GM19372 (cell line): ENCODE measurements around the gene TP53BP1.

Experiments
- ATAC-seq: cut with Tn5 transposase; IDR thresholded peaks from one replicate; pipeline ENCODE4 v1.9.1; 2021; ENCODE audit warnings: mild to moderate bottlenecking, low read depth, moderate library complexity; ENCODE audit not compliant: unreplicated experiment

TP53BP1 gene

DNA sequence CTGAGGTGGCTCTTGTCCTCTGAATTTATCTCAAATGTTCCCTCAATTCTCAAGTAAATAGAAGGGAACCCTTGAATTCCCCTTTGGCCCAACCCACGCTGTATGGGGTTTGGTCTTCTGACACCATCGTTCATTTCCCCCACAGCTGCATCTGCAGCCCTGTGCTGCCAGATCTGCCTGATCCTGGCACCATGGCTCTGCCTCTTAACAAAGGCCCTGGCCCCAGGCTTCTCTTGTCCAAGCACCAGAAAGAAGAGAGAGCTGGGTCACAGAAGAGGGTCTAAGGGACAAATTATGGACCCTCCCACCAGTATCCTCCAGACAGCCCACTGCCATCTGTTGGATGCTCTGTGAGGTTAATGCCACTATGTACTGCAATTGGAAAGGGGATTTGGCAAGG, 26.2 kb upstream of the TP53BP1 start:
- ATAC-seq: no peak

DNA sequence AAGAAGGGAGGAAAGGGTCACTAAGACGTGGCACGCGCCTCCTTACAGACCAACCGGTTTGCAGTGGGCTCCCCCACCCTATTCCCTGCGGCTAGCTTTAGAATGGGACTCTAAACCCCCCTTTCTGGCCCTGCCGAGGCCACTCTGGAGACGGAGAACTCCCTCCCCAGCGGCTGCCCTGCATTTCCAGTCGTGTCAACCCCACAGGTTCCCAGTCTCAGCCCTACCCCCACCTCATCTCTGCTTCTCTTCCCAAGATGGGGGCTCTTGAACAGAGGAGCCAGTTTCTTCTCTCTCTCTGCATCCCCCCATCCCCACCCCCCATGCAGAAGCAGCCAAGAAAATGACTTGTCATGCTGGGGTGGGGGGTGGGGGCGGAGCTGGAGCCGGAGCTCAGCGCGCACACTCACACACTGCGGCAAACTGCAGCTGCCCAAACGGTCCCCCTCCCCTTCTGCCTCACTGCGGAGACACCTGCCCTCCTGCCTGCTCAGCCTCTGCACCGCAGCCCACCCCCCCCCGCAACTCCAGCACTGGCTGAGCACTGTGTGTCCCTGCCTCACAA, 25.3 kb upstream of the TP53BP1 start:
- no peak for ATAC-seq

DNA sequence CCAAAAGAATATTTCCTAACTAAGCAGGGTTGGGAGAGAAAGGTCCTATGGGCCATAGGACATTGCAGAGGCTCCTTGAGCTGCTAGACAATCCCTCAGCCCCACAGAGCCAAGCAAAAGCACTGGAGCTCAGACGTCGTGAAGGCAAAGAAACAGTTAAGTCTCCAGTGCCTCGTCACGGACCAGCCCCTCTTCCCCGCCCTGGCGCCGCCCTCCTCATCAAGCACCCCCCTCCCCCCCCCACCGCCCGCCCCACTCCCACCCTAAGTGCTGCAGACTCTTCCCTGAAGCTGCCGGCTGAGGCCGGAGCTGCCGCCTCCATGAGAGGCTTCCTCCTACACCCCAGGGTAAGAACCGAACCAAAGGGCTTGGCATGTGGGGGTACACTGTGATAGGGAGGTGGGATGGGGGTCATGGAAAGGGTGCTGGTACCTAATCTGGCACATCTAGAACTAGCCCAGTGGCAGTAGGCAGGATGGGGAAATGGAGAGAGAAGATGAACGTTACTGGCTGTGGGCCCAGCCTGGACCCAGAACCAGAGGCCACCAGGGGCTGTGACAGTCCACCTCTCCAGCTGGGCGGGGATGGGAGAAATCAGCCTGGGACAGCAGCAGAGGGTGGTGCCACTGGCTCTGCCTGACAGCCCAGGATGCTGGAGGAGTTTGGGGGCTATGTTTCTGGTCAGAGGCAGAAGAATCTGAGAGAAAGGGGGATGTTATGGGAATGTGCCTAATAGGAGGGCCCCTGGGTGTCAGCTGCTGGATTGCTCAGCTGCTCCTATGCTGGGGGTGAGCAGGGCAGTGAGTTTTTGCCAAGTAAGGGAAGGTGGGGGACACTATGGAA, 24.6 kb upstream of the TP53BP1 start, which contains the start of gene MAP1A:
Gene MAP1A, plus strand, starts transcription at position 255 of the 843 bp plus-strand sequence. CDS start 3,866 bp downstream, outside the sequence.
- ATAC-seq: no peak

DNA sequence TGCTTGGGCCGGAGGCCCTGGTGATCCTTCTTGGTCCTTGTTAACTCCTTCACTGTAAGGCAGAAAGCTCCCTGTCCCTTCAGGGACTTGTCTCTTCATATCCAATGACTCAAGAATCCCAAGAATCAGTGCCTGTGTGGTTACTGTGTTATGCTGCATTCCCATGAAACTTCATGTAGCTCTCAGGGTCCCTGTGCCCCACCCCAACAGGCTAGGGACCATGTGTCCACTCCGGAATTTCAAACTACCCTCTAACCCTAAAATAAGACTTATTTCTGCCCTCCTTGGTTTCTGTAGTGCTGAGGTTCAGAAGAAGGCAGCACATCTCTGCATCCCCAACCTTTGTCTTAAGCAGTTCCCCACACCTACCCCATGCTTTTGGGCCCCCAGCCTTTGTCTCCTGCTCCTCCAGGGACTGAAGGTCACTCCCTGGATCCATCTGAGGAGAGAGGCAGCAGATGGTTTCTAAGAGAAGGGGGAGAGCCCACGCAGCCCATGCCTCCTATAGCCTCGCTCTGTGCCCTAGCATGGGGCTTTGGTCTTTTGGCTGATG, 23.9 kb upstream of the TP53BP1 start:
- ATAC-seq: no peak

DNA sequence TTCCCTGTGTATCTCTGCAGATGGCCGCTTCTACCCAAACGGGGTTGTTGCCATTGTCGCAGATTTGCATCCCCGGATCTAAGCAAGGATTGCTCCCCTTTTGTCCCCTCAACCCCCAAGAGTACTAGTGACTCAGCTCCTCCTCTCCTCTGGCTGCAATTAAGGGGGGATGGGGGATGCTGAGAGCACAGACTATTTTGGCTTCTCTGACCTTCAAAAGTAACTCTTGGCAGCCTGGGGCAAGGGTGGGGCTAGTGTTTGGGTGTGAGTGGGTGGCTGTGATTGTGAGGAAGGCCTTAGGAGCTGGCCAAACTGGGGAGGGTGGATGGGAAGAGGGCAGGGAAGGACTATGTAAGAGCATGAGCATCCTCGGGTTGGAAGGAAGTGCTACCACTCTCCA, 23.2 kb upstream of the TP53BP1 start:
- no peak for ATAC-seq

DNA sequence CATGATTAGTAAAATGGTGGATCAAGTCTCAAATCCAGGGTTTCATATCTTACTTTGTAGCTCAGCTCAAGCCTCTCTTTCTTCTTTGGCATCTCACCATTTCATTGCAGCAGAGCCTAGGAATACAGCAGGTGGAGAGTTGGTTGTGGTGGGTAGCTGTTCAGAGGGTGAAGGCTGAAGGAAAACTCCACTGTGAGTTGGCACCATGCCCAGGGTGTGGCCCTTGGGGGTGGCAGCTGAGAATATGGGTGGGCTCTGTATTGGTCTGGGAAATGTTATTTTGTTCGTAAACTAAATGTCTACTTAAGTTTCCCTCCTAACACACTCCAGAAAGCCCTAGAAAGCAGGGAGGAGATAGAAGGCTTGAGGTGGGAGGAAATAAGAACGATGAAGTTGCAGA, 22.8 kb upstream of the TP53BP1 start:
- no peak for ATAC-seq

DNA sequence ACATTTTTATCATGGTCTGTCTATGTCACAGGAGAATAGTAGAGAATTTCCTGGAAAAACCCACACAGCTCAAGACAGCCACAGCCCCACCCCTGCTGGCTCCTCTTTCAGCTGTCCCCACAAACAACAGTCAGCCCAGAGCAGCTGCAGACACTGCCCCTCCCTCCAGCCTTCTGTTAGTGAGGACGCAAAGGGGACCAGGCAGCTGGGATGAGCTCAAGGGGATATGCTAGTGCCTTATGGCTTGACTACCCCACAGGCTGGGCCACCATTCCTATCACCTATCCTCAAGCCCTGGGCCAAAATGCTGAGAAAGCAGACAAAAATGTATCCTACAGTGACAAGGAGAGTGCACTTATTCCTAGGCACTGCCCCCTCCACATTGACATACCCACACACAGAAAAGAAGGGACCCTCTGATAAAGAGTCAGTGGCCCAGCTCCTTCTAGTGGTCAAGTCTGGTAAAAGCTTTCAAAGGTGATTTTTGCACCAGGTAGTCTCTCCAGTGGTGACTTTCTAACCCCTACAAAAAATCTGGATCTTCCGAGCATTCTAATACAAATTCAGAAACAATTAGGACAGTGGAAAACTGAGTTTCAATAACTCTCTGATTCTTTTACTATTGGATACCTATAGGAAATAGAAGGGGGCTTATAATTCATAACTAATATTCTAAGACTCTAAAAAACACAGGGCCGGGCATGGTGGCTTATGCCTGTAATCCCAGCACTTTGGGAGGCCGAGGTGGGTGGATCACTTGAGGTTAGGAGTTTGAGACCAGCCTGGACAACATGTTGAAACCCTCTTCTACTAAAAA, 21.5 kb upstream of the TP53BP1 start:
- ATAC-seq: no peak

DNA sequence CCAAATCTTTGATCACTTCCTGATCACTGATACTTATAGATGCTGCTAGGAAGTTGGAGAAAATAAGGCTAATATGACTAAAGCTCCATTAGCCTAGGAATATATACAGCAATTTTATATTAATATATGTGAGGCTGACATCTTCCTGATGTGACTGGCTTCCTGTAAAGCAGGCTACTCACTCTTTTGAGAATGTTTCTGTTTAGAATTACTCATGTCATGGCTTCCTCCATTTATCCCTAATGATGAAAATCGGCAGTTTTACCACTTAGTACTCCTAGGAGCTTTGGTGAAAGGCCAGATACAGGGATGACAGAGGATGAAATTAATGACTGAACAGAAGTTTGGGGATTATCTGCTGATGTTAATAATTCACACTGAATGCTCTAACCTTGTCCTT, 20.6 kb upstream of the TP53BP1 start:
- ATAC-seq: no peak

DNA sequence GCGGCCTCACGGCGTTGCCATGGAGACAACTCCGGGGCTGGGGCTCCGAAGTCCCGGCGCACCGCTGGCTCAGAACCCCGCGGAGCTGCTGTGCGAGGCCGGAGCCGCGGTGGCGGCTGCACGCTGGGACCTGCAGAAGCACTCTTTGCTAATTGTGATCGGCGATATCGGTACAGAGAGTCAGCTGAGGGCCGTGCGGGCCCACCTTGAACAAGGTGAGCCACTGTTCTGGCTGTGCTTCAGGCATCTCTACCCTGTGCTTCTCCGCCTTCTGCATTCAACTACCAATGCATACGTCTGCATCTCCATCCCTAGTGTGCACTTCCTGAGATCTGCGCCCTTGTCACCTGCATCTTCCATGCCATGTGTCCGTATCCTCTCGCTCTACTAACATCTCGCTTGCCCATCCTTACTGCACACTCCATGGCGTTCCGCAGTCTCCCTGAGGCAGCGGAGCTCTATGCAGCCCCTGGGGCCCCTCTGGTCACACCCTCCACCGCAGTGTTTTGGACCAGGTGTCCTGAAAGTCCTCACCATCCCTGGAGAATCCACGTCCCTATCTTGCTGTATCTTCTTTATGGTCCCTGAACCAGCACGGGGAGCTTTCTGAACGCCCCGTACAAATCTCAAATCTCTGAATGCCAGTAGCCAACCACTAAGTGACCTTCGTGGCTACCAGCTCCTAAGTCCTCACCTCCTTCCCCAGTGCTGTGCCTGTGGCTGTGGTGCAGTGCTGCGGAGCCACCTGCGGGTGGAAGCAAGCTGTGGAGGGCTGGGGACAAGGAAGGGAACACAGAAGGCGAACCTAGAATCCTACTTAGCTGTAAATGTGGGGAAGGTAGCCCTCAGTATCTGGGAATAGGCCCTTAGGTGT, 18.3 kb upstream of the TP53BP1 start:
- ATAC-seq: no peak

DNA sequence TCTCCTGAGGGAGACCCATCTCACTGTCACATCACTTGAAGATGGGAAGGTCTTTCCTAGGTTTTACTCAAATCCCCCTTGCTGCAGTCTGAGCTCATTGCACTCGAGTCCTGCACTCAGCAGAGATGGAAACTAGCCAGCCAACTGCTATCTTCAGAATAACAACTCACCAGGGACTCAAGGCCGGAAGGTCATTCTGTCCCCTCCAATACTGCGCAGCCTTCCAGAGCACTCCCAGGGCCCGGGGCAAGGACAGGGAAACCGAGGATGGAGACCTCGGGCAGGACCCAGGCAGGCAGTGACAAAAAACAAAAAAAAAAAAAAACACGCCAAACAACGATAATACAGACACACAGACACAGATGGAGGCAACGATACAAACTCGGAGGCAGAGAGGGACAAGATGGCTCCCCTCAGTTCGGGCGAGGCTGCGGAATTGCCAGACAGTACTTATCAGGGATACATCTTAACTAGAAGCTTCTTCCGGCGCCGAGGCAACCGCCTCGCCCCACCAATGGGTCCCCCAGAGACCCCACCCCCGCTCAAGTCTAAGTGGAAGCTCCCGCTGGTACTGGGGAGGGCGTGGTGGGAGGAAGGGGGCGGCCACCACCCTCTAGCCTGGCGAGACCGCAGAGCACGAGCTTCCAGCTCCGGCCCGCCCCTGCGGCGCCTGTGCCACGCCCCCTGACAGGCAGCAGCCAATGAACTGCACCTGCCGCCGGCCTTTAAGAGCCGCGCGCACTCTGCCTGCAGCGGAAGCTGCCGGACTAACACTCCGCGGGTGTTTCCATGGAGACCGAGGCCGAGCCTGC, 17.4 kb upstream of the TP53BP1 start:
- peak; percentile 98 for ATAC-seq

DNA sequence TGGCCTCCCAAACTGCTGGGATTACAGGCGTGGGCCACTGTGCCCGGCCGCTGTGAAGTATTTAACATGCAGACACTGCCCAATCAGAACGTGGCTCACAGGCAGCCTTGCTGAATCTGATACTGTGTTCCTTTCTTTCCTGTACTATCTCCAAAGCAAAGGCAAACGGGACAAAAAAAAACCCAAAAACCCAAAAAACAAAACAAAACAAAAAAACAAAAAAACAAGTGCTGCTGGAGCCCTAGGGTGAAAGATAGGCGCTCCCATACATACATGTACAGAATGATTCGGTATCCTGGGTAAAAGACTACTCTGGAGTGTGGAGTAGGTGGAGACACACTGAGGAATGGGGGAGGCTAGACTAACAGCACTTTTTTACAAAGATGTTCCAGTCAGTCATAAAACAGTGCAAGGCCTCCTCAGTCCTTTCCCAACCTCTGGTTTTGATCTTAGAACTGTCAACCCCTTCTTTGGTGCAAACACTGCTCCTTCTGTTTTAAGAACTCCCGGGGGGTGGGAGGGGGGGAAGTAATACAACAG, 16.8 kb upstream of the TP53BP1 start:
- no peak for ATAC-seq

DNA sequence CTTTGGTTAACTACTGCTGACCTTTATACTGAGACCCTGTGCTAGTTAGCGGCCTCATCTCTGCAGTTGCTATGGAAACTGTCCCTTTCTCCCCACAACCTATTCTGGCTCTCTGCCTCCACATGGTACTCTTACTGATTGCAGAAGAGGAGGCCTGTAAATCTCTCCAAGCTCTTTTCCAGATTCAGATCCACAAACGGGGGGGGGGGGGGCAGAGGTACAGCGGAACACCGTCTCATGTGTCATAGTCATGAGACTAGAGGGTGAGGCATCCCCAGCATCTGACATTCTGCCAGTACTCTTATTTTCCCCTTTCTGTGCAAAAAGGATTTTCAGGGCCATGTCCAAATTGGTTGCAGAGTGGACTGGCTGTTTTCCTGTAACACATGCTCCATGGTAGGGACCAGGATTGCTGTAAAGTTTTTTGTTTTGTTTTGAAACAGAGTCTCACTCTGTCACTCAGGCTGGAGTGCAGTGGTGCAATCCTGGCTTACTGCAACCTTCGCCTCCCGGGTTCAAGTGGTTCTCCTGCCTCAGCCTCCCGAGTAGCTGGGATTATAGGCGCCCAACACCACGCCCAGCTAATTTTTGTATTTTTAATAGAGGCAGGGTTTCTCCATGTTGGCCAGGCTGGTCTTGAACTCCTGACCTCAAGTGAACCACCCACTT, 16.2 kb upstream of the TP53BP1 start:
- no peak for ATAC-seq

DNA sequence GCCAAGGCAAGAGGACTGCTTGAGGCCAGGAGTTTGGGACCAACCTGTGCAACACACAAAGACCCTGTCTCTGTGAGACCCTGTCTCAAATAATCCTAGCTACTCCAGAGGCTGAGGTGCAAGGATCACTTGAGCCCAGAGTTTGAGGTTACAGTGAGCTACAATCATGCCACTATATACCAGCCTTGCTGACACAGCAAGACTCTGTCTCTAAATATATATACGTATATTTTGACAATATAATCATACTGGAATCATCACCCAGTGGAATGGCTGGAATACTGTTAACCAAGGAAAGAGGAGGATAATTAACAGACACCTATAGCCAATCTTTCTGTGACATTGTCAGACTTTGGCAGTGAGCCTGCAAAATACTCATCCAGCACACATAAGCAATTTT, 15.5 kb upstream of the TP53BP1 start:
- ATAC-seq: no peak

DNA sequence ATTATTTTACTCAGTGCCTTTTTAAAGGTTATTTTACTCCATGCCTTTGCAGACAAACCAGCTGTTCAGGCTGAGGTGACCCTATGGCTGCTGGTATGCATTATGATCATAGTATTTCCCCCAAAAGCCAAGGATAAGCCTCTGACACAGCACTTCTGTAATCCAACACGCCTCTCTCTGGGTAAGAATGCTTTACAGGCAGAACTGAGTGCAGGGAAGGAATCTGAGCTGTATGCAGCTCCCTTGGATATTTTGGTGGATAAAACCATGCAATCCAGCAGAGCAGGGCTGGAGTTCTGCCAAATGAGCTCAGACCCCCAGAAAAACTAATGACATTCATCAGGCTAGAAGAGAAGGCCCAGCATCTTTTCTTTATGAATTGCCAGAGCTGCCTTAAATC, 12.8 kb upstream of the TP53BP1 start:
- no peak for ATAC-seq

DNA sequence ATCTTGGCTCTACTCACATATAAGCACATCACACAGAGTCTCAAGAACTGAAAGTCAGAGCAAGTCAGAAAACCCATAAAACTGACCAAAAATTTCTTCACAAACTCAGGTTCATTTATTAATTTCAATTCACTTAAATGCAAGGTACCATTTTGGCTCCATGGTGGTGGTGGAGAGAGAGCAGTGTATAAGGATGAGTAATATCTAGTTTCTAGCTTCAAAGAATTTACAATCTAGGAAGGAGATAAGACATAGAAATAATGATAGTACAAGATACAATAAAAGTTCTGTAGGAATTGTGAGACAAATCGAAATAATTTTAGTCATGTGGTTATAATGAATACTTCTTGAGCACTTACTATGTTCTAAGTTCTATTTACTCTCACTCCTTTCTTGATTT, 6.7 kb upstream of the TP53BP1 start:
- ATAC-seq: no peak

DNA sequence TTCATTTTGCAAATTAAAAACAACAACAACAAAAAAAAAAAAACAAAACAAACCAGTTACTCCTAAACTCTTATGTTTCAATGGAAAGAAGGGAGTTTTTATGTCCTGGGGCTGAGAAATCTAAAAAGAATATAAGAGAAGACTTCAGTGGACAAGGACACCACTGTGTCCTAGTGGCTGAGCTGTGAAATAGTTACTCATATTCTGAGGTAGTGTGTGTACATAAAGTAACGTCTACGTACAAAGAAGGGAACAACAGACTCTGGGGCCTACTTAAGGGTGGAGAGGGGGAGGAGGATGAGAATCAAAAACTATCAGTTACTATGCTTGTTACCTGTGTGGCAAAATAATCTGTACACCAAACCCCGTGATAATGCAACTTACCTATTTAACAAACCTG, 6.0 kb upstream of the TP53BP1 start:
- no peak for ATAC-seq

DNA sequence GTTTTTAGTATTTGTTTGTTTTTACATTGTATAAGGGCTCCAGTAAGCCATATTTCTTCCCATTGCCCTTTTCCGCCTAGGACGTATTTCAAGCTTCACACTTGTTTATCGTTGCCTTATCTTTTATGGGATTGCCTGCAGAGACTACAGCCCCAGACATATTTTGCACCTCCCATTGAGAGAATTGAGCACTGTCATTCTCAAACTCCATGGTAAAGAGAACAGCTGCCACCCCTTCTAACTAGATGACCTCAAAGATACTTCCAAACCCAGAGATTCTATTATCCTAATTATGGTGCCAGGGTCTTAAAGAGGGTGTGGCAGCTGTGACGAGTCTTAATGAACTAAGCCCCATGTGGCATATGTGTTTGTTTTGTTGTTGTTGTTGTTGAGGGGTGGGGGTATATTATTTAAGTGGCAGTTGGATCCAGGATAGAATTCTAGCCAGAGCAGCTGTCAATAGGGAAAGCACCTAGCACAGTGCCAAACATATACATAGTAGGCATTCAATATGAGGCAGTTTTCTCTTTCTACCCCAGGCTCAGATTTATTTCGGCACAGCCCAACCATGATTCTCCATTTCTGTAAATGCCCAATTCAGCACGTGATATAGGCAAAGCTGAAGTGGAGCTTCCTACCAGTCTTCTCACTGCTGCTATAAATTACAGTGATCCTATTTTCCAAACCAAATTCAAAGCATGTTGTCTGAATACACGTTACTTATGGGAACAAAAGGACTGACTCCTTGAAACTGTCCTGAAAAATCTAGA, 932 bp upstream of the TP53BP1 start:
- ATAC-seq: no peak

DNA sequence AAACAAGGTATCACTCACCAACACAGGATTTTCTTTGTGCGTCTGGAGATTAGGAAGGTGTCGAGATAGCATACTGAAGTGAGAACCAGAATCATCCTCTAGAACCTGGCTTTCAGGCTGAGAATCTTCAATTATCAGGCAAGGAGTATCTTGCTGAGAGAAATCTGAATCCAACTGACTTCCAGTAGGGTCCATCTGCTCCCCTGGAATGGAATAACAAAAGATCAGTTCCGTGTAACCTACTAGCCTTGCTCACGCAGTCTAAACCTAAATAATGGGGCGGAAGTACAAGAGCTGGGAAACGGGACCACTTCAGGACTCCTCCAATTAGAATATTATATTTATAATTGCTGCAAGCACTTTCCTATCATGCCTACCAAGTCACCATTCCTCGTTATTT, 690 bp downstream of the TP53BP1 start:
- ATAC-seq: no peak
